Measurements from ENCODE around the gene NDUFAF8.

The NDUFAF8 gene

GRCh38 chr17:81250286-81251093 is 11.4 kb downstream of the NDUFAF8 start:
- DNase-seq (ENCODE audit: low read depth in 1 of 2, low spot score in 1 of 2), result no peak

GRCh38 chr17:81251094-81251708 is 12.1 kb downstream of the NDUFAF8 start:
- no peak for DNase-seq (ENCODE audit: low read depth in 1 of 2, low spot score in 1 of 2)

- DNase-seq (ENCODE audit: low read depth in 1 of 2, low spot score in 1 of 2), result no peak
These were observed 12.7 kb downstream of the NDUFAF8 start for GRCh38 chr17:81251709-81252301.

- DNase-seq (ENCODE audit: low read depth in 1 of 2, low spot score in 1 of 2), result no peak
These were observed 13.3 kb downstream of the NDUFAF8 start for GRCh38 chr17:81252326-81252986.

GRCh38 chr17:81252987-81253329 is 13.8 kb downstream of the NDUFAF8 start:
- no peak for DNase-seq (ENCODE audit: low read depth in 1 of 2, low spot score in 1 of 2)

- DNase-seq (ENCODE audit: low read depth in 1 of 2, low spot score in 1 of 2), result peak; percentile 24 to 37
These were observed 14.4 kb downstream of the NDUFAF8 start for GRCh38 chr17:81253358-81254131.

- DNase-seq (ENCODE audit: low read depth in 1 of 2, low spot score in 1 of 2), result no peak
These were observed 16.0 kb downstream of the NDUFAF8 start for GRCh38 chr17:81254955-81255717.

GRCh38 chr17:81256616-81257015 is 17.5 kb downstream of the NDUFAF8 start:
- DNase-seq (ENCODE audit: low read depth in 1 of 2, low spot score in 1 of 2), result no peak

GRCh38 chr17:81257533-81257932 is 18.4 kb downstream of the NDUFAF8 start:
- DNase-seq (ENCODE audit: low read depth in 1 of 2, low spot score in 1 of 2), result no peak

- no peak for DNase-seq (ENCODE audit: low read depth in 1 of 2, low spot score in 1 of 2)
These were observed 19.2 kb downstream of the NDUFAF8 start for GRCh38 chr17:81258292-81258691.

- no peak for DNase-seq (ENCODE audit: low read depth in 1 of 2, low spot score in 1 of 2)
These were observed 20.0 kb downstream of the NDUFAF8 start for GRCh38 chr17:81259058-81259605.

GRCh38 chr17:81260171-81260570 is 21.1 kb downstream of the NDUFAF8 start:
- no peak for DNase-seq (ENCODE audit: low read depth in 1 of 2, low spot score in 1 of 2)

GRCh38 chr17:81260641-81261040 is 21.5 kb downstream of the NDUFAF8 start:
- no peak for DNase-seq (ENCODE audit: low read depth in 1 of 2, low spot score in 1 of 2)

- no peak for DNase-seq (ENCODE audit: low read depth in 1 of 2, low spot score in 1 of 2)
These were observed 22.0 kb downstream of the NDUFAF8 start for GRCh38 chr17:81261096-81261495.

GRCh38 chr17:81261582-81262336 is 22.6 kb downstream of the NDUFAF8 start:
- no peak for DNase-seq (ENCODE audit: low read depth in 1 of 2, low spot score in 1 of 2)

- no peak for DNase-seq (ENCODE audit: low read depth in 1 of 2, low spot score in 1 of 2)
These were observed 24.5 kb downstream of the NDUFAF8 start for GRCh38 chr17:81263371-81264181.

GRCh38 chr17:81264640-81265039 is 25.5 kb downstream of the NDUFAF8 start:
- DNase-seq (ENCODE audit: low read depth in 1 of 2, low spot score in 1 of 2), result no peak

GRCh38 chr17:81265576-81265975 is 26.5 kb downstream of the NDUFAF8 start:
- DNase-seq (ENCODE audit: low read depth in 1 of 2, low spot score in 1 of 2), result no peak
